GM23338 (cell line): ENCODE measurements around the gene COL4A2. TPM values are rescaled to one million over a fixed set of nuclear protein-coding genes. Genes with fewer than 3 reads are reported as not detected.

Experiments used
- ATAC-seq: fragments of 200-7000 bp; cut with Tn5 transposase; 3 replicates; pipeline ENCODE4 v1.9.1; 2020
- DNase-seq: peaks from one replicate; pipeline ENCODE4 v3.0.0-alpha.2; 2015; ENCODE audit warnings: low spot score
- H2AFZ ChIP-seq: fragments of 200-600 bp; sonication (generic); 2 replicates; pipeline ENCODE4 v1.8.0; 2016; ENCODE audit warnings: antibody characterized with exemption, mild to moderate bottlenecking, moderate library complexity
- H3F3A ChIP-seq: fragments of 200-600 bp; sonication (generic); replicated peaks from 2 replicates; pipeline ENCODE4 v1.8.0; 2017; ENCODE audit warnings: antibody characterized with exemption, mixed run types, low read depth
- H3K27ac ChIP-seq: fragments of 200-600 bp; sonication (generic); 2 replicates; pipeline ENCODE4 v1.6.1; 2016; ENCODE audit warnings: low read depth
- H3K27me3 ChIP-seq: fragments of 200-600 bp; sonication (generic); 2 replicates; pipeline ENCODE4 v1.8.0; 2016; ENCODE audit warnings: mild to moderate bottlenecking, mixed run types, moderate library complexity; ENCODE audit not compliant: insufficient read depth
- H3K36me3 ChIP-seq: fragments of 200-600 bp; sonication (generic); 2 replicates; pipeline ENCODE4 v1.8.0; 2016; ENCODE audit warnings: mild to moderate bottlenecking; ENCODE audit not compliant: insufficient read depth
- H3K4me1 ChIP-seq: fragments of 200-600 bp; sonication (generic); 2 replicates; pipeline ENCODE4 v1.8.0; 2016; ENCODE audit warnings: mild to moderate bottlenecking, moderate library complexity; ENCODE audit not compliant: insufficient read depth
- H3K4me2 ChIP-seq: fragments of 200-600 bp; sonication (generic); 2 replicates; pipeline ENCODE4 v1.7.1; 2017; ENCODE audit warnings: mixed run types
- H3K4me3 ChIP-seq: fragments of 200-600 bp; sonication (generic); 2 replicates; pipeline ENCODE4 v1.6.1; 2016; ENCODE audit warnings: mixed run types
- H3K79me2 ChIP-seq: fragments of 200-600 bp; sonication (generic); replicated peaks from 2 replicates; pipeline ENCODE4 v1.8.0; 2017; ENCODE audit warnings: mild to moderate bottlenecking; ENCODE audit not compliant: insufficient read depth
- H3K9me2 ChIP-seq: fragments of 200-600 bp; sonication (generic); 2 replicates; pipeline ENCODE4 v1.8.0; 2017; ENCODE audit not compliant: insufficient read depth
- H4K20me1 ChIP-seq: fragments of 200-600 bp; sonication (generic); replicated peaks from 2 replicates; pipeline ENCODE4 v1.8.0; 2017; ENCODE audit warnings: mild to moderate bottlenecking; ENCODE audit not compliant: insufficient read depth
- H3K27ac Mint-ChIP-seq: 2 replicates; pipeline ENCODE4 v1.8.0; 2020; ENCODE audit warnings: inconsistent platforms, mild to moderate bottlenecking, moderate library complexity, mixed read lengths
- H3K27me3 Mint-ChIP-seq: 3 replicates; pipeline ENCODE4 v1.8.0; 2022; ENCODE audit warnings: low read depth, mild to moderate bottlenecking, moderate library complexity, mixed read lengths, inconsistent platforms; ENCODE audit not compliant: insufficient read depth, poor library complexity
- H3K36me3 Mint-ChIP-seq: 3 replicates; pipeline ENCODE4 v1.8.0; 2021; ENCODE audit warnings: low read depth, mild to moderate bottlenecking, inconsistent platforms, moderate library complexity, mixed read lengths
- H3K4me1 Mint-ChIP-seq: 3 replicates; pipeline ENCODE4 v1.8.0; 2020; ENCODE audit warnings: mild to moderate bottlenecking, inconsistent platforms, mixed read lengths
- H3K4me3 Mint-ChIP-seq: 3 replicates; pipeline ENCODE4 v1.8.0; 2021; ENCODE audit warnings: moderate library complexity, mild to moderate bottlenecking, inconsistent platforms, mixed read lengths
- H3K9me3 Mint-ChIP-seq: 3 replicates; pipeline ENCODE4 v1.8.0; 2020; ENCODE audit warnings: moderate library complexity, mild to moderate bottlenecking, inconsistent platforms, mixed read lengths
- CREB1 ChIP-seq: fragments of 250-450 bp; sonication (Bioruptor Pico); IDR thresholded peaks from 2 replicates; pipeline ENCODE4 v1.5.0; 2020; ENCODE audit warnings: low read depth, mild to moderate bottlenecking, moderate library complexity
- EZH2 ChIP-seq: fragments of 200-600 bp; sonication (generic); IDR thresholded peaks from one replicate; pipeline ENCODE4 v1.8.0; 2017; ENCODE audit warnings: antibody characterized with exemption, mild to moderate bottlenecking, low read depth; ENCODE audit not compliant: unreplicated experiment
- EZH2phosphoT487 ChIP-seq: fragments of 200-600 bp; sonication (generic); IDR thresholded peaks from one replicate; pipeline ENCODE4 v1.8.1; 2018; ENCODE audit warnings: antibody characterized with exemption; ENCODE audit not compliant: unreplicated experiment
- JUNB ChIP-seq: IDR thresholded peaks from one replicate; pipeline ENCODE4 v1.6.1; 2016; ENCODE audit warnings: antibody characterized with exemption; ENCODE audit not compliant: unreplicated experiment
- NANOG ChIP-seq: IDR thresholded peaks from 2 replicates; pipeline ENCODE4 v1.6.1; 2016; ENCODE audit warnings: antibody characterized with exemption, borderline replicate concordance
- POLR2AphosphoS5 ChIP-seq: IDR thresholded peaks from 2 replicates; pipeline ENCODE4 v1.6.1; 2016; ENCODE audit warnings: antibody characterized with exemption, low read depth
- REST ChIP-seq: IDR thresholded peaks from one replicate; pipeline ENCODE4 v1.6.1; 2018; ENCODE audit warnings: antibody characterized with exemption; ENCODE audit not compliant: unreplicated experiment
- STAT1 ChIP-seq: IDR thresholded peaks from one replicate; pipeline ENCODE4 v1.6.1; 2016; ENCODE audit warnings: antibody characterized with exemption; ENCODE audit not compliant: unreplicated experiment
- ZNF114 ChIP-seq: fragments of 250-450 bp; sonication (Bioruptor Pico); IDR thresholded peaks from 2 replicates; pipeline ENCODE4 v1.5.0; 2020; ENCODE audit warnings: mild to moderate bottlenecking, moderate library complexity
- ZNF331 ChIP-seq: fragments of 250-450 bp; sonication (Bioruptor Pico); IDR thresholded peaks from 2 replicates; pipeline ENCODE4 v1.5.0; 2020; ENCODE audit warnings: low read depth, mild to moderate bottlenecking, moderate library complexity
- ZNF462 ChIP-seq: fragments of 250-450 bp; sonication (Bioruptor Pico); IDR thresholded peaks from 2 replicates; pipeline ENCODE4 v1.5.0; 2020; ENCODE audit warnings: mild to moderate bottlenecking, moderate library complexity
- polyA plus RNA-seq: library from polyadenylated mRNA; unstranded; fragments of >200 nt; fragmentation: Nextera tagmentation; extraction: Ambion mirVana; gene quantifications from 2 replicates; pipeline ENCODE4 v1.2.1, GENCODE V29; 2016
- total RNA-seq: library from RNA; depleted of rRNA; stranded (reverse); fragments of >200 nt; shearing (Covaris generic); gene quantifications from 2 replicates; pipeline ENCODE4 v1.2.3, GENCODE V29; 2014
- TF ChIP-seq, protein P1 (sequence below), 2 experiments: fragments of 200-600 bp in 1 of 2; sonication (generic) in 1 of 2; conservative IDR thresholded peaks; 2 replicates each; pipeline versions ENCODE4 v1.5.1 to v1.6.1; 2016 to 2017; ENCODE audit warnings: antibody characterized with exemption in 2 of 2, low read depth in 2 of 2, mild to moderate bottlenecking in 2 of 2, moderate library complexity in 1 of 2
- TF ChIP-seq, protein P2 (sequence below): IDR thresholded peaks from 2 replicates; pipeline ENCODE4 v1.6.1; 2016; ENCODE audit warnings: antibody characterized with exemption

COL4A2 gene
- total and polyA plus RNA-seq, 2 experiments from 2014 or later, result 37.4 to 131 TPM

- peaks cover 14% of the 10 kb centered on the region for H3K36me3 Mint-ChIP-seq
- H3K4me1 Mint-ChIP-seq, result peaks cover 38% of the 10 kb centered on the region
- Histone ChIP-seq H4K20me1 (peaks cover 7% of the 10 kb centered on the region), H3K36me3 (no peaks in the 10 kb centered on the region; the same call in 1 of the 2 replicates), H3K27ac (no peak overlapping the region), H3K27me3 (no peaks in the 10 kb centered on the region), H3K4me1 (peaks cover 24% of the 10 kb centered on the region), H3K4me2 (no peak overlapping the region), H3K79me2 (peaks cover 49% of the 10 kb centered on the region), H3F3A (no peaks in the 10 kb centered on the region), H3K4me3 (no peak overlapping the region), H2AFZ (no peak overlapping the region), H3K9me2 (peaks cover 2% of the 10 kb centered on the region; the same call in 1 of the 2 replicates)
- peaks cover 4% of the 10 kb centered on the region for H3K27me3 Mint-ChIP-seq
- DNase-seq, result no peak
- no peak overlapping the region for H3K27ac Mint-ChIP-seq
- no peak overlapping the region for H3K4me3 Mint-ChIP-seq
- no peaks in the 10 kb centered on the region for H3K9me3 Mint-ChIP-seq
- no peak for ATAC-seq
- TF ChIP-seq ZNF462 (no peak), CREB1 (no peak), NANOG (no peak), EZH2 (no peak), REST (no peak), ZNF114 (CRISPR knock-in tag) (no peak), ZNF331 (CRISPR knock-in tag) (no peak), STAT1 (no peak), POLR2AphosphoS5 (no peak), EZH2phosphoT487 (no peak), JUNB (no peak)
- TF ChIP-seq, protein P1, sequence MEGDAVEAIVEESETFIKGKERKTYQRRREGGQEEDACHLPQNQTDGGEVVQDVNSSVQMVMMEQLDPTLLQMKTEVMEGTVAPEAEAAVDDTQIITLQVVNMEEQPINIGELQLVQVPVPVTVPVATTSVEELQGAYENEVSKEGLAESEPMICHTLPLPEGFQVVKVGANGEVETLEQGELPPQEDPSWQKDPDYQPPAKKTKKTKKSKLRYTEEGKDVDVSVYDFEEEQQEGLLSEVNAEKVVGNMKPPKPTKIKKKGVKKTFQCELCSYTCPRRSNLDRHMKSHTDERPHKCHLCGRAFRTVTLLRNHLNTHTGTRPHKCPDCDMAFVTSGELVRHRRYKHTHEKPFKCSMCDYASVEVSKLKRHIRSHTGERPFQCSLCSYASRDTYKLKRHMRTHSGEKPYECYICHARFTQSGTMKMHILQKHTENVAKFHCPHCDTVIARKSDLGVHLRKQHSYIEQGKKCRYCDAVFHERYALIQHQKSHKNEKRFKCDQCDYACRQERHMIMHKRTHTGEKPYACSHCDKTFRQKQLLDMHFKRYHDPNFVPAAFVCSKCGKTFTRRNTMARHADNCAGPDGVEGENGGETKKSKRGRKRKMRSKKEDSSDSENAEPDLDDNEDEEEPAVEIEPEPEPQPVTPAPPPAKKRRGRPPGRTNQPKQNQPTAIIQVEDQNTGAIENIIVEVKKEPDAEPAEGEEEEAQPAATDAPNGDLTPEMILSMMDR (conservative IDR thresholded peaks at IDR 0.05; ENCODE audit: low read depth in 2 of 2), result no peak
- TF ChIP-seq, protein P2, sequence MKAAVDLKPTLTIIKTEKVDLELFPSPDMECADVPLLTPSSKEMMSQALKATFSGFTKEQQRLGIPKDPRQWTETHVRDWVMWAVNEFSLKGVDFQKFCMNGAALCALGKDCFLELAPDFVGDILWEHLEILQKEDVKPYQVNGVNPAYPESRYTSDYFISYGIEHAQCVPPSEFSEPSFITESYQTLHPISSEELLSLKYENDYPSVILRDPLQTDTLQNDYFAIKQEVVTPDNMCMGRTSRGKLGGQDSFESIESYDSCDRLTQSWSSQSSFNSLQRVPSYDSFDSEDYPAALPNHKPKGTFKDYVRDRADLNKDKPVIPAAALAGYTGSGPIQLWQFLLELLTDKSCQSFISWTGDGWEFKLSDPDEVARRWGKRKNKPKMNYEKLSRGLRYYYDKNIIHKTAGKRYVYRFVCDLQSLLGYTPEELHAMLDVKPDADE, result no peak
These were observed 29.6 kb downstream of the COL4A2 start for GRCh38 chr13:110336681-110337080.
